Islet precursor cell (in vitro differentiated cells): ENCODE data around the gene HNRNPA1L2.
A peak's percentile ranks its signal among the peaks of the same experiment; 100 is the strongest.

Source experiments
- DNase-seq: peaks from one replicate; pipeline ENCODE4 v3.0.0-alpha.2; 2018

HNRNPA1L2 gene

DNA sequence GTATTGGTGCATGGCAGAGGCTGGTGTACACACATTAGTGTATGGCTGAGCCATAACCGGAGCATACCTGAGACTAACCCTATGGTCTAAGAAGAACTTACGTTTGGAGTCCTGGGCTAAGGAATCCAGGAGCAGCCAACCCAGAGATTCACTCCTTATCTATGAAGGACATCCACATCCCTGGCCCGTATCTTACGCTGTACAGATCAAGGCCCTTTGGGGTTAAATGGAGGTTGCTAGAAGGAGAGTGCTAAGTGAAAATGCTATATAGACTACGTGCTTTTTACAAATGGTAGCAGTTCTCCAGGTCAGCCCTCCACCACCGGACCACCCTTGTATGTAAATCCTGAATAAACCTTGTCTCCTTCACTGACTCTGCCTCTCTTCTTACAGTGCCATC is 8.5 kb downstream of the HNRNPA1L2 start:
- no peak for DNase-seq

- DNase-seq = no peak
Observed at GRCh38 chr13:52651897-52652195, 9.6 kb downstream of the HNRNPA1L2 start.

- peak; percentile 98 for DNase-seq
Observed at GRCh38 chr13:52652196-52652979, 10.2 kb downstream of the HNRNPA1L2 start, which contains the start of gene SUGT1. Gene SUGT1 (plus strand): TSS chr13:52652836. CDS start chr13:52652921, 85 bp downstream.

DNA sequence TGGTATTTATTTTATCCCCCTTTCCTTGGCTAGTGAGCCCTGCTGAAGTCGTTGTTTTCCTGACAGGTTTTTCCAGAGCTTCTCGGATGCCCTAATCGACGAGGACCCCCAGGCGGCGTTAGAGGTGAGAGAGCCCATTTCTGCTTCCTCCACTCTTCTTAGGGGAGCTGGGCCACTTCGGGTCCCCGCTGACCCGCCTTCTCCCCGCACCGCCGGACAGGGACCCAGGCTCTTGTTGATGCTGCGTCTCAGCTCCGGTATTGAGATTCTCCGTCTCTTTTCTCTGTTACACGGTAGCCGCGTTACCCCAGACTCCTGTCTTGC is 10.7 kb downstream of the HNRNPA1L2 start:
- DNase-seq = no peak

GRCh38 chr13:52659340-52659739 is 17.1 kb downstream of the HNRNPA1L2 start:
- no peak for DNase-seq

- DNase-seq = no peak
Observed at GRCh38 chr13:52664272-52664671, 22.0 kb downstream of the HNRNPA1L2 start.

DNA sequence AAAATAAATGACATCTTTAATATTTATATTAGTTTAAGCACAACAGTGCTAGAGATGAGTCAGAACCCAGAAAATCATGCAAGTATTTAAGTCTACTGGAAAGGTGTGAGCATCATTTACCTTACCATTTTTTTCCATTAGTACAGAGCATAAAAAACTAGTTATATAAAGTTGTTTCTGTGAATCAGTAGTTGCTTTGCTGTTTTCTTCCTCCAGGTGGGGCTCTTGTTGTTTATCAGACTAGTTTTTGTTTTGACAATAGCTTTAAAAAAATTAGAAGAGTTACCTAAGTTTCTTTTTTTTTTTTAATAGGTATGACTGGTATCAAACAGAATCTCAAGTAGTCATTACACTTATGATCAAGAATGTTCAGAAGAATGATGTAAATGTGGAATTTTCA is 23.1 kb downstream of the HNRNPA1L2 start:
- no peak for DNase-seq

DNA sequence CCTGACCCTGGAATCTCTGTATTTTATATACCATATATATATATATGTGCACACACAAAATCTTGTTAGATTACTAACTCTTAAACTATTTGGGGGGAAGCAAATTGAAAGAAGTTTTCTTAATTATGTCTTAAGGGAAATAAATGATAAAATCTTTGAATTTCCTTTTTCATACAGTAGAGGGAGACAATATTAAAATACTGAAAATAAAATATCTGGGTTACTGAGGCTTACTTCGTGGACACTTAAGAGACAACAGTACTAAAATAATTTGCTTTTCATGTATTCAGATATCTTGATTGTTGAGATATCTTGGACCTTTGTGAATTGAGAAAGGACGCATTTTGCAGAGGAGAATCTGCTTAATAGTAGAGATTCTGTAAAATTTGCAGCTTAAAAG is 27.4 kb downstream of the HNRNPA1L2 start:
- no peak for DNase-seq

DNA sequence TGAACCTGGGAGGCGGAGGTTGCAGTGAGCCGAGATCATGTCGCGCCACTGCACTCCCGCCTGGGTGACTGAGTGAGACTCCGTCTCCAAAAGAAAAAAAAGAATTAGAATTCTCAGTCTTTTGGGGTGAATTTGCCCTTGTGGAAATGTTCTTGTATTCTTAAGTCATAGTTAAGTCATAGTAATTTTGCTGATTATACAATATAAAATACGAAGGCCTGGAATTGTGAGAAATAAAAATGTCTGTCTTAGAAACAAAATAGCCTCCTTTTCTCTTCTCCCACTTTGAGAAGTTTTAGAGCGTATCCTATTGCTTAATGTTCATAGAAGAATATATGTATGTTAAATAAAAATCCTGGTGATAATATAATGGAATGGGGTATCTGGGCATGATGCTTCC is 28.5 kb downstream of the HNRNPA1L2 start:
- no peak for DNase-seq

DNA sequence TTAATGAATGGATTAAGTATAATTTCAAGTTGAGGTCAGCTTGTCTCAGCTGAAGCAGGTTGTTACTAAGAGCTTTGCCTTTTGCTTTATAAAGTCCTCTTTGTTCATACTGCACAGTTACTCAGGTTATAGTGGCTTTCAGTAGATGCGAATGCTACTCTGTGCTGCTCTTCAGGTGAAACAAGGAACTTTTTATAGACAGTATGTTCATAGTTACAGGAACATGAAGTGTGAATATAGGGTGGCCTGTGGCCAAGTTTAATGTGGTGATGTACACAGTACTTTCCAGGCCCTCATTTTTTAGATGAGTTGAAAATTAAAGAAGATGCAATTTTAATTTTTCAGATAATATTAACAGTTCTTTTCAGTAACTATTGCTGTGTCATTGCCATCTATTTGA is 31.2 kb downstream of the HNRNPA1L2 start:
- no peak for DNase-seq

- DNase-seq = no peak
Observed at GRCh38 chr13:52677823-52678222, 35.6 kb downstream of the HNRNPA1L2 start.

- peak; percentile 58 for DNase-seq
Observed at GRCh38 chr13:52685806-52686205, 43.6 kb downstream of the HNRNPA1L2 start.

DNA sequence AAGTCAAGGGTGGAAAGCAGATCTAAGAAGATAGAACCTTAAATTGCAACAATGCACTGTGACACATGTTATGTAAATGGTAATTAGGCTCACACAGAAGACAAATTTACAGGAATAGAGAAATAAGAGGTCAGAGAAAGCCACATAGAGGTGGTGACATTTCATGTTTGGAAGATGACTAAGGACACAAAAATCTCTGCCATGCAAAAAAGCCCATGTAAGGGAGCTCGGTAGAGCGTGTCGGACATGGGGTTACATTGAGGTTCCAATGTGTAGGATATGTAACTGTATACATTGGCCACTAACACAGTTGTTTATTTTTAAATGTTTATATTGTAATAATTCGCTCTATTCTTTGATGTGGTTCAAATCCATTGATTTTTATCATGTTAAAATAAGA is 44.1 kb downstream of the HNRNPA1L2 start:
- DNase-seq = no peak
